Measurements from ENCODE around the gene CCRL2.
"Not testable (repeated sequence)": the region's sequence is repeated elsewhere in the genome, so short reads cannot be mapped to it uniquely, and the experiment has no call there.

The CCRL2 gene

GRCh38 chr3:46406443-46406787 is 644 bp upstream of the CCRL2 start:
- DNase-seq, result no peak

DNA sequence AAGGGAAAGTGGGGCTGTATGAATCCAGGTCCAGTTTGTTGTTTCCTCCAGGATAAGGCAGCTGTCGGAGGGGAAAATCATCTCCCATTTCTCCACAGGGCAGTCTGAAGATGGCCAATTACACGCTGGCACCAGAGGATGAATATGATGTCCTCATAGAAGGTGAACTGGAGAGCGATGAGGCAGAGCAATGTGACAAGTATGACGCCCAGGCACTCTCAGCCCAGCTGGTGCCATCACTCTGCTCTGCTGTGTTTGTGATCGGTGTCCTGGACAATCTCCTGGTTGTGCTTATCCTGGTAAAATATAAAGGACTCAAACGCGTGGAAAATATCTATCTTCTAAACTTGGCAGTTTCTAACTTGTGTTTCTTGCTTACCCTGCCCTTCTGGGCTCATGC is 911 bp downstream of the CCRL2 start:
- no peak for DNase-seq

GRCh38 chr3:46408853-46409252 is 1.8 kb downstream of the CCRL2 start:
- DNase-seq, result no peak

DNA sequence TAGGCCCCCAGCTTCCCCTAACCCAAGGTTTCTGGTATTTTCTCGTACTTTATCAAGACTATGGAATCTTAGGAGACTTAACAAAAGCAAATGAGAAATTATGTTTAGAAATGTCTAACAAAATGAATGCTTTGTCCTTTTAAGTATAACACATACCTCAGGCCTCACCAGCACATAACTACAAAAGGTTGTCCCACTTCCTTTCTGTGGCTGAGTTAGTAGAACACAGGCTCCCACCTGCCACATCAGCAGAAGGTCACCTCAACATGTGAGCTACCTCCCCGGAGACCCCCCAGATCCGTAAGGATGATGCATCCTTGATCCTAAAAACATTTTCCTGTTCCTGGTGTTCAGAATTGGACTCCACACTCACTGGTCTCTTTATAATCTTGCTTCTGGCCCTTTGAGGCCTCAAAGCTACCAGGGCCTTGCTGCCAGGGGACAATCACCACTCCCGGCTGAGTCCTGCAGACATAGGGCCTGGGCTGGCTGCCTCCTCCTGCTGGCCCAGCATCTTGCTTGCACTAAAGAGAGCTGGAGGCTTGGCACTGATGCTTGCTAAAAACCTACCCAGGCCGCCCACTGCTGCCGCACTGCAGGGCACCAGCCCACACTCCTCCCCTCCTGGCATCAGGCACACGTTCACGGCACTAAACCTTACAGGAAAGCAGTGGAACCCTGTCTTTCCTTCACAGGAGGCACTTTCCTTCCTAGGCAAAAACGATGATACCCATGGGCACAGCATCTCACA is 2.9 kb downstream of the CCRL2 start:
- no peak for DNase-seq

GRCh38 chr3:46410669-46411068 is 3.6 kb downstream of the CCRL2 start:
- no peak for DNase-seq

GRCh38 chr3:46411271-46411670 is 4.2 kb downstream of the CCRL2 start:
- no peak for DNase-seq

DNA sequence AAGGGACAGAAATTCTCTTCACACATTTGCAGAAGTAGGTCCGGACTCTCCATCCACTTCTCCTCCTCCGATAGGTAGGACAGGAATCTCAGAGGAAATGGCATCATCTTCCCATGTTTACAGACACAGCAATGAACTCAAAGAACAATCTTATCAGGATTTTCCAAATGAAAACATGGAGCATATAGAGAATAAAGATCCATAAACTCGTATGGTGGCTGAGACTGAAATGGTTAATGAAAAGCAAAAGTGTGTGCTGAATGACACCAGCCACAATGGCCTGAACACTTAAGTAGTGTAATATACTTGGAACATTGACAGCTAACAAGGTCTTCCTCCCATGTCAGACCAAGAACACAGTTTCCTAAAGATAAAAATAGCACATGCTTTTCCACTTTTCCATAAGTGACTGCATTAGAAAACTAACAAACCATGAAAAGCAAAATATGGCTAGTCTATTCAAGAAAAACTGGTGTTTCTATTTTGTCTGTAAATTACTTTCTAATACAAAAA is 5.8 kb downstream of the CCRL2 start:
- DNase-seq, result no peak

DNA sequence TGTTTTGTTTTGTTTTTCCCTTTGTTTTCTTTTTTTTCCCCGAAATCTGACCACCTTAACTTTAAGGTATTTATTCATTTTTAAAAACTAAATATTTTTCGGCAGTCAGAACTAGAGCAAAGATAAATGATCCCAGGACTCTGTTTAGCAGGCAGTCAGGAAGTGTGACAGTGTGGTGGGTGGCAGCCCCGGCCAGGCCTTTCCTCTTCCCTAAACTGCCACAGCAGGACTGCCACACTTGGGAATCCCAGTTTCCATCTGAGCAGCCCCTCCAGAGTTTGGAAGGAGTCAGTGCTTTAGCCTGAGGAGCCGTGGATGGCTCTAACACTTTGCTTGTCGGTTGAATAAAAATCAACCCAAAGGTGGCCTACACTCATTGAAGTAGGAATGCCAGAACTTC is 6.9 kb downstream of the CCRL2 start:
- DNase-seq, result no peak

DNA sequence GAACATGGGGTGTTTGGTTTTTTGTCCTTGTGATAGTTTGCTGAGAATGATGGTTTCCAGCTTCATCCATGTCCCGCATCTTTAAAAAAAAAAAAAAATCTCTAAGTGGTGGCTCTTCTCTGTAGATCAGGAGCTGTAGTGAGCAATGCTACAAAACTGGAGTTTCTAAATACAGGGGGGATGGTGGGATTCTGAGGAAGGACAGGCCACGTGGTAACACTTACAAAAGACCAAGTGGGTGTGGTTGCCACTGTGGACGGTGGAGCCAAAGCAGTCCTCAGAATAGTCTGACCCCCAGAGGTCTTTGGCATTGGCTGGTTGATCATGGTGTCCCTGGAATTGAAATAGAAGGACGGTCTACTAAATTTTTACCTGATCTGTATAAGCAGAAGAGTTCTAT is 7.7 kb downstream of the CCRL2 start:
- DNase-seq, result no peak

- DNase-seq, result no peak
Observed at GRCh38 chr3:46416125-46416810, 9.2 kb downstream of the CCRL2 start.

DNA sequence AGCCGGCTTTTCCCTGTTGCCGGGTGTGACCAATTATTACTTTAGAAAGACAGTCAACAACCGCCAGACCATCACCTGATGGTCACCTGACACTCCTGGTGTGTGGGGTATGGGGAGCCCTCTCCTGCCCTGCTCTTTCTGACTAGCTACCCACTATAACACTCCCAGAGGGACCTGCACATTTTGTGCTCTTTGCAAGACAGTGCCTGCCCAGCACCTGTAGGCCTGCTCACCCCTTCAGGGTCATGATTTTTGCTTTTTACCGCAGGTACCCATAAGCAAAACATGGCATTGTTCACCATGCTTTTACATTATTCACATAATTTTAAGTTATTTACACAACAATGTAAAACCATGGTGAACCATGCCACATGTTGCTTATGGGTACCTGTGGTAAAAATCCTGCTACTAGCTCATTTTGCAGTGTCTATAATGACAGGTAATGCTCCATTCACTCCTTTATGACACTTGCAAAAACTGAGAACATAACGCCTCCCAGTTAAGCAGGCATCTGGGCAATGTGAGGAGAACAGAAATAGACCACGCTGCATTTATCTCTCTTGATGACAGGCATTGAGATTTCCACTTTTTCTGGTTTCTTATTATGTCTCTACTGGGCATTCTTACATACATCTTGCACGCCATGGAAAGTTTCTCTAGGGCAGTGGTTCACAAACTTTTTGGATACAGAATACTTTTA is 9.9 kb downstream of the CCRL2 start:
- DNase-seq, result no peak

DNA sequence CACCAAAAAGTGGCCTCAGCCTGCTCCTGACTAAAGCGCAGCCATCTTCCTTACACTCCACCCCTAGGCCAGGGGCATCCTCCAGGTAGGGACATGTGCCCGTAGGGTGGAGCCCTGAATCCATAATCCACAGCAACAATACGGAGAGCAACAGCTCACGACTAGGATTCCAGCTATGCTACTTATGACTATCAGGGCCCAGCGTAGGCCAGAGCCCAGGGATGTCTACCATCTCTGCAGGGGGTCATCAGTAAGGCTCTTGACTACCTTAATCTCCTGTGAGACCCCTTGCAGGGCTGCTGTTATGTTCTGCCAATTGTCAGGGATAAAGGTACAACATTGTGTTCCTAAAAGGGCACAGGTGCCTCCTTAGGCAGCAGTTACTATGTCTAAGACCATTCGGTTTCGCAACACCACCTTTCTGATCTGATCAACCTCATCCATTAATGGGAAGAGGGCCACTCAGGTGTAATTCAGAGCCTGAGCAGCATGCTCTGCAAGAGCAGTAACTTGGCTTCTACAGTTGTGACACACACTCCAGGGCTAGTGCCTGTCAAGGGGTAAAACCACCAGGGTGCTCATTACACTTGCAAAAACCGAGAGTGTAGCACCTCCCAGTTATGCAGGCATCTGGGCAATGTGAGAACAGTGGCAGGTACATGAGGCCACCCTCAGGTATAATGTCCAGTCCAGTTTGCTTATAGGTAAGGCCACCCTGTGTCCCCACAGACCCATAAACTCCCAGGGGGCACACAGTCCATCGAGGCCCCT is 11.0 kb downstream of the CCRL2 start:
- no peak for DNase-seq

- DNase-seq, result no peak
Observed at GRCh38 chr3:46419816-46420215, 12.8 kb downstream of the CCRL2 start.

DNA sequence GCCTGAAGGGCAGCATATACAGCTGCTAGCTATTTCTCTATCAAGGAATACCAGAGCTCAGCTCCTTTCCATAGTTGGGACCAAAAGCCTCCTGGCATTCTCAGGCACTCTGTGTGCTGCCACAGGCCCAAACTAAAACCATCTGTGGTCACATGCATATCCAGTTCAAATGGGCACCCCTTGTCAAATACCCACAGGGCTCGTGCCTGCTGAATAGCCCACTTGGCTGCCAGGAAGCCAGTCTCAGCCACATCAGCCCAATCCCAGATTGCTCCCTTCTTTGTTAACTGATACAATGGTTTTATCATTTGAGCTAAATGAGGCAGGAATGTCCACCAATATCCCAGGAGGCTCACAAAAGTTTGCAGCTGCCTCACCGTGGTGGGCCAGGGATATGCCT is 13.9 kb downstream of the CCRL2 start:
- no peak for DNase-seq

DNA sequence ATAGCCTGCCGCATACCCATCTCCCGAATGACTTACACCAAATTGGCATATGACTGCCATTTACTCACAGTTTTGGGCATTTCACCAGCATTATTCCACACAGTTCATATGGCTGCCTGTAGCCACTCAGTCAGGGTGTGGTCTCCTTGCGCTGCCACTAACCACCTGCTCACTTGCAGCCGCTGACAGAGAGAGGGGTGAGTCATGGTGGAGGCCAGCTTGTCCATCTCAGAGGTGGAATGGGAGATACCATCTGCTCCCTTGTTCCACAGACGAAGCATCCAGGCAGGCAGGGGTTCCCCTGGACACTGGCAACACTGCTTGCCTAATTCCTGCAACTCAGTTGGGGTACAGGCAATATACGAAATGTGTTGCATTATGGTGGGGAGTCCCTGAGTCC is 15.6 kb downstream of the CCRL2 start:
- no peak for DNase-seq

DNA sequence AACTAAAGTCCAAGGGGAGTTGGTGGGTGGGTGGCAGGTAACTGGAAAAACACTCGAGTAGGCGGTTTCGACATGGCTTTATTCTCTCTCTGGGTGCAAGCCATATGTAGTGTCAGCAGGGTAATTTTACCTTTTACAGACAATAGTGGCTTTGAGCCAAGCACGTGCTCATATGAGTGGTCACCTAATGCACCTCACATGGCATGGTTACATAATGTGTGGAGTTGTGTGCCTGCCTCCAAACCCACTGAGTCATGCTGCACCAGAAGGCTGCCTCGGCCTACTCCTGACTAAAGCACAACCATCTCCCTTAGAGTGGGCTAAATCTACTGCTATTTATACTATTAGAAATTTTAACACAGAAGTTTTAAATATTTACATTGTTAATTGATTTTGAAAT is 16.5 kb downstream of the CCRL2 start:
- no peak for DNase-seq

DNA sequence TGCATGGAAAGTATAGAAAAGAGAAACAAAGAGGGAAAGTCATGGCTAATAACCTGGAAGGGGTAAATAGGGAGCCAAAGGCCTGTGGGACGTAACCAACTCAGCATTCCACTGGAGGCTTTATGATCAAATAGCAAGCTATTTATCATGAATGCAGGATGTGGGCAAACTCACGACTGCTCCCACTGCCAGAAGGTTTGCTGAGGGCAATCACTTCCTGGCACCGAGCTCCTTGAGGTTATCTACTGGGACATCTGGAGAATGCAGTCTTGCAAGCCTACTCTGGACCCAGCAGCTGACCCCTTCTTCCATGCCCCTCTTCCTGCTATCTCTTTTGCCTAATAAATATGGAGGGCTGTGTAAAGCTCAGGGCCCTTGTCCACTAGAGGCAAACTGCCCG is 19.4 kb downstream of the CCRL2 start:
- DNase-seq, result not testable (repeated sequence)

GRCh38 chr3:46427404-46427803 is 20.3 kb downstream of the CCRL2 start:
- not testable (repeated sequence) for DNase-seq

DNA sequence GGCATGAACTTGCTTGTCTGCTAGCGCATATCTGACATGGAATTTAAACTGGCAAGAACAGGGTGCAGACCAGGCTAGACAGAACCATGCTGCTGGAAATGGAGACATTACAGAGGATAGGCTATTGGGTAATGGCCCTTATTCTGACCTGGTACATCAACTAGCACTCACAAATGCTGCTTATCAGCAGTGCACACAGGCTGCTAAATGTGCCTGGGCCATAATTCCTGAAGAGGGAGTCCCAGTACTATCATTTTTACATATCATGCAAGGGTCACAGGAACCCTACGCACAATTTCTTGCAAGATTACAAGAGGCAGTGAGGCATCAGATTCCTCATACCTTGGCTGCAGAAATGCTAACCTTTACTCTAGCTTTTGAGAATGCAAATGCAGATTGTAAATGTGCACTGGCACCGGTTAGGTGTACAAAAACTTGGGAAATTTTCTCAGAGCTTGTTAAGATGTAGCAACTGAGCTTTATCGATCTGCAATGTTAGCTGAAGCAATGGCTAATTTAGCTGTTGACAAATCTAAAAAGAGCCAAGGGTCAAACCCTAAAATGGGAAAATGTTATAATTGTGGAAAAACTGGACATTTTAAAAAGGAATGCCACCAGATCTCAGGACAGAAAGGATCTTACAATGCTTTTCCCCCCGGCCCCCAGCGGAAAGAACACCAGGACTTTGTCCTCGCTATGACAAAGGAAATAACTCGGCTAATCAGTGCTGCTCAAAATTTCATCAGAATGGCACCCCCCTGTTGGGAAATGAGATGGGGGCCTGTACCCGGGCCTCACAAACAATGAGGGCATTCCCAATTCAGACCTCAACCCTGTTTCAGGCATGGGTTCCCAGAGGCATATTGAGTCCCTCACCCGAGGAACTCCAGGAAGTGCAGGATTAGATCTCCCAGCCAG is 21.1 kb downstream of the CCRL2 start:
- DNase-seq, result no peak

- DNase-seq, result no peak
Observed at GRCh38 chr3:46429250-46429649, 22.2 kb downstream of the CCRL2 start.

DNA sequence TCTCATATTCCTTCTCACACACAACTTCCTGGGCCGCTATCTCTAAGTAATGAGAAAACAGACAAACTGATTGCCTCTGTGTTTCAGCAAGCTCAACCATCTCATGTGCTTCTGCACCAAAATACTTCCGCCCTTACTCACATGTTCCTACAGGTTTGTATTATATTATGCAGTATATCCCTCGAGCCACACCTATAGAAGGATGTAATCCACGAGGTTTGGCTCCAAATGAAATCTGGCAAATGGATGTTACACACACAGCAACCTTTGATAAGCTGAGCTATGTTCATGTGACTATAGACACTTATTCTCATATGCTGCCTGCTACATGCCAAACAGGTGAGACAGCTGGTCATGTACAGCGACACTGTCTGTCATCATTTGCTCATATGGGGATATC is 22.6 kb downstream of the CCRL2 start:
- DNase-seq, result no peak

DNA sequence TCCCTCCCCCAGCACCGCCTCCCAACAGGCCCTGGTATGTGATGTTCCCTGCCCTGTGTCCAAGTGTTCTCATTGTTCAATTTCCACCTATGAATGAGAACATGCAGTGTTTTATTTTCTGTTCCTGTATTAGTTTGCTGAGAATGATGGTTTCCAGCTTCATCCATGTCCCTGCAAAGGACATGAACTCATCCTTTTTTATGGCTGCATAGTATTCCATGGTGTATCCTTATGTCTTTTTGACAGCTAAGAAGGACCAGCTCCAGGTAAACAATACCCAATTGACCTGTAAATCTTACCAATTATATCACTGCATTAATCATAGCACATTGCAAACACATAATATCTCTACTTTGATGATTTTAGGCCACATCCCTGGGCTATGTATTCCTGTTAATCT is 23.8 kb downstream of the CCRL2 start:
- DNase-seq, result not testable (repeated sequence)
